GM12878 (cell line): ENCODE data around the gene BPIFB3. TPM values are rescaled to one million over a fixed set of nuclear protein-coding genes. Genes with fewer than 3 reads are reported as not detected.

ENCODE experiments used
- ATAC-seq: fragments of 200-7000 bp; cut with Tn5 transposase; 3 replicates; pipeline ENCODE4 v1.9.1; 2020; ENCODE audit warnings: mild to moderate bottlenecking, moderate library complexity
- BruUV-seq: library from RNA; stranded (reverse); fragments of 400-500 nt; replicated peaks from 2 replicates; lab custom pipeline; 2021; lab: Mats Ljungman, UMichigan
- CTCF ChIA-PET: fragments of 300-600 bp; sonication (Branson Sonifier 250); formaldehyde crosslinking; extraction: SDS; loops from one replicate; lab custom pipeline; 2021; ENCODE audit warnings: inconsistent platforms; lab: Yijun Ruan, JAX
- POLR2A ChIA-PET: fragments of 350-600 bp; formaldehyde crosslinking; extraction: SDS; loops from one replicate; lab custom pipeline; 2021; ENCODE audit warnings: inconsistent platforms; lab: Charles Lee
- RAD21 ChIA-PET: fragments of 300-600 bp; sonication (Branson Sonifier 250); formaldehyde crosslinking; loops from one replicate; lab custom pipeline; 2023; ENCODE audit warnings: antibody characterized with exemption; ENCODE audit not compliant: unreplicated experiment; lab: Charles Lee
- SMC1A ChIA-PET: fragments of 300-600 bp; sonication (Branson Sonifier 250); formaldehyde crosslinking; loops from one replicate; lab custom pipeline; 2023; ENCODE audit not compliant: unreplicated experiment, uncharacterized antibody; lab: Charles Lee
- DNase-seq: peaks from one replicate; pipeline ENCODE4 v3.0.0-alpha.2; 2011; ENCODE audit warnings: low read depth, low spot score
- FAIRE-seq: peaks from 3 replicates; lab custom pipeline; 2011; peaks lifted over from hg19 to GRCh38; lab: Jason Lieb, UNC
- H2AFZ ChIP-seq: 2 replicates; pipeline ENCODE4 v1.6.0; 2011; ENCODE audit warnings: low read depth, low read length, control low read depth; ENCODE audit not compliant: control insufficient read depth
- H3K27ac ChIP-seq: 2 replicates; pipeline ENCODE4 v1.5.1; 2011; ENCODE audit warnings: control low read depth; ENCODE audit not compliant: control insufficient read depth, insufficient read depth
- H3K27me3 ChIP-seq, 2 experiments: replicated peaks in 1 of 2; 2 replicates each; pipeline versions ENCODE4 v1.6.0 to v1.6.1; 2011; ENCODE audit warnings: low read length in 1 of 2; ENCODE audit not compliant: control insufficient read depth in 2 of 2, insufficient read depth in 2 of 2
- H3K36me3 ChIP-seq, 2 experiments: 2 replicates each; pipeline ENCODE4 v1.5.1; 2011; ENCODE audit warnings: low read length in 1 of 2; ENCODE audit not compliant: control insufficient read depth in 2 of 2, insufficient read depth in 2 of 2
- H3K4me1 ChIP-seq: 2 replicates; pipeline ENCODE4 v1.6.1; 2011; ENCODE audit warnings: mild to moderate bottlenecking, low read length, moderate library complexity, mixed read lengths; ENCODE audit not compliant: control insufficient read depth, insufficient read depth
- H3K4me2 ChIP-seq: 2 replicates; pipeline ENCODE4 v1.6.0; 2011; ENCODE audit warnings: control low read depth; ENCODE audit not compliant: control insufficient read depth, insufficient read depth
- H3K4me3 ChIP-seq: fragments of 200-600 bp; sonication (generic); 2 replicates; pipeline ENCODE4 v1.5.1; 2016
- H3K79me2 ChIP-seq: 2 replicates; pipeline ENCODE4 v1.6.0; 2011; ENCODE audit warnings: low read length; ENCODE audit not compliant: control insufficient read depth, insufficient read depth
- H3K9ac ChIP-seq: 2 replicates; pipeline ENCODE4 v1.8.0; 2011; ENCODE audit warnings: low read length, control low read depth, mixed read lengths; ENCODE audit not compliant: control insufficient read depth, insufficient read depth
- H3K9me3 ChIP-seq: replicated peaks from 3 replicates; pipeline ENCODE4 v1.5.1; 2011; ENCODE audit warnings: mild to moderate bottlenecking, low read length; ENCODE audit not compliant: control insufficient read depth, insufficient read depth
- H4K20me1 ChIP-seq: 2 replicates; pipeline ENCODE4 v1.6.0; 2011; ENCODE audit not compliant: control insufficient read depth, insufficient read depth
- BHLHE40 ChIP-seq, 2 experiments: fragments of 450-650 bp in 1 of 2; IDR thresholded peaks; 2 replicates each; pipeline ENCODE4 v1.6.1; 2011 to 2017; ENCODE audit warnings: low read depth in 2 of 2, borderline replicate concordance in 1 of 2, improper control_type of control experiment in 1 of 2, low read length in 1 of 2, mild to moderate bottlenecking in 1 of 2
- IKZF1 ChIP-seq: fragments of 450-650 bp; conservative IDR thresholded peaks from 2 replicates; pipeline ENCODE4 v1.6.1; 2017; ENCODE audit warnings: antibody characterized with exemption, mild to moderate bottlenecking
- NBN ChIP-seq: fragments of 450-650 bp; IDR thresholded peaks from 2 replicates; pipeline ENCODE4 v1.6.1; 2016
- PML ChIP-seq: IDR thresholded peaks from 2 replicates; pipeline ENCODE4 v1.6.1; 2012; ENCODE audit warnings: low read length, inconsistent platforms
- REST ChIP-seq: IDR thresholded peaks from 2 replicates; pipeline ENCODE4 v1.6.1; 2012; ENCODE audit warnings: mild to moderate bottlenecking, low read depth, low read length
- SREBF2 ChIP-seq: IDR thresholded peaks from 2 replicates; pipeline ENCODE4 v1.6.1; 2012; ENCODE audit warnings: mild to moderate bottlenecking, low read length
- TCF12 ChIP-seq: IDR thresholded peaks from 2 replicates; pipeline ENCODE4 v1.6.1; 2011; ENCODE audit warnings: low read depth, mild to moderate bottlenecking, low read length
- WGBS: methylation state at CpG from one replicate; pipeline ENCODE4 v1.1.6; 2016; ENCODE audit warnings: low lambda C conversion rate; ENCODE audit not compliant: insufficient replicate concordance, insufficient coverage; ENCODE audit errors: missing lambda C conversion rate; 5-methylcytosine and 5-hydroxymethylcytosine counted together
- in situ Hi-C: fragments of 300-500 bp; cut with MboI; formaldehyde crosslinking; loops from 9 replicates; pipeline ENCODE4 v1.14.3; 2018; ENCODE audit warnings: mixed read lengths
- intact Hi-C: fragments of 100-400 bp; cut with micrococcal nuclease; formaldehyde crosslinking; loops from one replicate; pipeline ENCODE4 v1.14.2; 2022; ENCODE audit not compliant: unreplicated experiment
- polyA plus RNA-seq, 11 experiments: library from polyadenylated mRNA; depleted of rRNA in 4 of 11; unstranded in 6 of 11; stranded (reverse) in 5 of 11; fragments of >200 nt; fragmentation: Nextera tagmentation in 4 of 11; fragmentation: Illumina TruSeq in 1 of 11; extraction: Ambion mirVana in 4 of 11; extraction: Trizol in 1 of 11; gene quantifications; 1 replicate in 1 of 11; 2 replicates in 10 of 11; pipeline versions ENCODE4 v1.2.1 to v1.2.3, GENCODE V29; 2011 to 2016; ENCODE audit warnings: inconsistent platforms in 2 of 11, missing spikeins in 2 of 11, low read depth in 1 of 11
- total RNA-seq, 4 experiments: library from RNA; depleted of rRNA in 3 of 4; stranded (reverse); fragments of >200 nt in 3 of 4; fragmentation: Illumina TruSeq in 1 of 4; extraction: Trizol in 1 of 4; gene quantifications; 2 replicates each; pipeline versions ENCODE4 v1.2.1 to v1.2.3, GENCODE V29; 2013 to 2021
- TF ChIP-seq, protein P1 (sequence below): IDR thresholded peaks from 2 replicates; pipeline ENCODE4 v1.6.1; 2012; ENCODE audit warnings: improper control_type of control experiment, low read depth, low read length; ENCODE audit not compliant: insufficient replicate concordance

Gene BPIFB3
- total and polyA plus RNA-seq, 10 of the 15 experiments (the other 5 are each of a cell fraction or from before 2014, with no cell fraction given): not detected

DNA sequence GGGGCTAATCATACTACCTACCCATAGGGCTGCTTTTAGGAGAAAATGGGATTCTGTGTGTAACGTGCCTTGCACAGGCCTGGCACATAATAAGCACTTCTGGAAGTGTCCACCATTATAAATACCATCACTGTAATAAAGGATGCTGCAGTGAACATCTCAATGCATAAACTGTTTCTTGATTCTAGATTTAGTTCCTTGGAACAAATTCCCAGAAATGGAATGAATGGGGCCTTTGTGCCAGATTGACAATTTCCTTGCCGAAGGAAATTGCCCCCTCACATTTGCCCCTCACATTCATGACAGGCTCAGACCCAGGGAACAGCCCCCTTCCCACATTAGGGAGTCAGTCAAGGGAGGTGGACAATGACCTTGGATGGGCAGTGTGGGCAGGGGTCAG is 55.0 kb downstream of the BPIFB3 start:
- ChIA-PET RAD21 (no interaction called here), POLR2A (no interaction called here), CTCF (no interaction called here)
- FAIRE-seq: no peak
- H2AFZ ChIP-seq: no peak overlapping the region
- H3K4me3 ChIP-seq: no peak overlapping the region
- intact Hi-C loops (no loop called here), in situ Hi-C loops (no loop called here)
- no TSS peak for BruUV-seq
- H3K9ac ChIP-seq: no peak overlapping the region
- no peaks in the 10 kb centered on the region for H4K20me1 ChIP-seq
- no peak overlapping the region for H3K27ac ChIP-seq
- H3K36me3 ChIP-seq: no peaks in the 10 kb centered on the region
- no peaks in the 10 kb centered on the region for H3K27me3 ChIP-seq
- no peak for ATAC-seq
- H3K79me2 ChIP-seq: no peaks in the 10 kb centered on the region
- 43% methylated on average over 2 of the region's 2 CpGs for WGBS
- no peak for TF ChIP-seq REST
- TF ChIP-seq, all 136 proteins: peak for 0
- Histone ChIP-seq H3K4me1 (no peaks in the 10 kb centered on the region), H3K4me2 (no peak overlapping the region), H3K9me3 (no peaks in the 10 kb centered on the region)
- DNase-seq: no peak
- SMC1A ChIA-PET: no interaction called here

- Histone ChIP-seq H2AFZ (no peak overlapping the region), H3K9me3 (no peaks in the 10 kb centered on the region), H3K79me2 (no peaks in the 10 kb centered on the region), H3K27me3 (no peaks in the 10 kb centered on the region), H3K36me3 (no peaks in the 10 kb centered on the region), H3K4me3 (no peak overlapping the region), H3K4me2 (no peak overlapping the region), H3K4me1 (no peaks in the 10 kb centered on the region), H4K20me1 (no peaks in the 10 kb centered on the region), H3K9ac (no peak overlapping the region), H3K27ac (no peak overlapping the region)
- ChIA-PET SMC1A (no interaction called here), CTCF (no interaction called here), RAD21 (interaction anchor here (0.6 kb wide), 1 partner anchor 75 kb away, joined by 3 read pairs; no protein-coding TSS in a partner anchor), POLR2A (no interaction called here)
- WGBS: 36% methylated on average over 8 of the region's 8 CpGs
- BruUV-seq: no TSS peak
- FAIRE-seq (no peak), DNase-seq (no peak), ATAC-seq (no peak)
- intact Hi-C loops (loop anchor here (10.0 kb wide), 1 partner anchor 65 kb away; no protein-coding TSS in a partner anchor), in situ Hi-C loops (no loop called here)
- TF ChIP-seq BHLHE40 (IDR thresholded peaks at IDR 0.05; ENCODE audit: borderline replicate concordance in 1 of 2, low read depth in 2 of 2, low read length in 1 of 2) (no peak), SREBF2 (no peak), IKZF1 (no peak), PML (no peak), NBN (no peak), TCF12 (no peak)
- TF ChIP-seq, protein P1, sequence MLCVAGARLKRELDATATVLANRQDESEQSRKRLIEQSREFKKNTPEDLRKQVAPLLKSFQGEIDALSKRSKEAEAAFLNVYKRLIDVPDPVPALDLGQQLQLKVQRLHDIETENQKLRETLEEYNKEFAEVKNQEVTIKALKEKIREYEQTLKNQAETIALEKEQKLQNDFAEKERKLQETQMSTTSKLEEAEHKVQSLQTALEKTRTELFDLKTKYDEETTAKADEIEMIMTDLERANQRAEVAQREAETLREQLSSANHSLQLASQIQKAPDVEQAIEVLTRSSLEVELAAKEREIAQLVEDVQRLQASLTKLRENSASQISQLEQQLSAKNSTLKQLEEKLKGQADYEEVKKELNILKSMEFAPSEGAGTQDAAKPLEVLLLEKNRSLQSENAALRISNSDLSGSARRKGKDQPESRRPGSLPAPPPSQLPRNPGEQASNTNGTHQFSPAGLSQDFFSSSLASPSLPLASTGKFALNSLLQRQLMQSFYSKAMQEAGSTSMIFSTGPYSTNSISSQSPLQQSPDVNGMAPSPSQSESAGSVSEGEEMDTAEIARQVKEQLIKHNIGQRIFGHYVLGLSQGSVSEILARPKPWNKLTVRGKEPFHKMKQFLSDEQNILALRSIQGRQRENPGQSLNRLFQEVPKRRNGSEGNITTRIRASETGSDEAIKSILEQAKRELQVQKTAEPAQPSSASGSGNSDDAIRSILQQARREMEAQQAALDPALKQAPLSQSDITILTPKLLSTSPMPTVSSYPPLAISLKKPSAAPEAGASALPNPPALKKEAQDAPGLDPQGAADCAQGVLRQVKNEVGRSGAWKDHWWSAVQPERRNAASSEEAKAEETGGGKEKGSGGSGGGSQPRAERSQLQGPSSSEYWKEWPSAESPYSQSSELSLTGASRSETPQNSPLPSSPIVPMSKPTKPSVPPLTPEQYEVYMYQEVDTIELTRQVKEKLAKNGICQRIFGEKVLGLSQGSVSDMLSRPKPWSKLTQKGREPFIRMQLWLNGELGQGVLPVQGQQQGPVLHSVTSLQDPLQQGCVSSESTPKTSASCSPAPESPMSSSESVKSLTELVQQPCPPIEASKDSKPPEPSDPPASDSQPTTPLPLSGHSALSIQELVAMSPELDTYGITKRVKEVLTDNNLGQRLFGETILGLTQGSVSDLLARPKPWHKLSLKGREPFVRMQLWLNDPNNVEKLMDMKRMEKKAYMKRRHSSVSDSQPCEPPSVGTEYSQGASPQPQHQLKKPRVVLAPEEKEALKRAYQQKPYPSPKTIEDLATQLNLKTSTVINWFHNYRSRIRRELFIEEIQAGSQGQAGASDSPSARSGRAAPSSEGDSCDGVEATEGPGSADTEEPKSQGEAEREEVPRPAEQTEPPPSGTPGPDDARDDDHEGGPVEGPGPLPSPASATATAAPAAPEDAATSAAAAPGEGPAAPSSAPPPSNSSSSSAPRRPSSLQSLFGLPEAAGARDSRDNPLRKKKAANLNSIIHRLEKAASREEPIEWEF: no peak
These were observed 56.6 kb downstream of the BPIFB3 start for GRCh38 chr20:33110147-33110825.
